Prostate gland (tissue), 2 donors: Measurements from ENCODE around the gene NPFFR1.

Source experiments
- POLR2A ChIP-seq: fragments of 450-650 bp; IDR thresholded peaks from one replicate; pipeline ENCODE4 v1.6.1; 2016; ENCODE audit warnings: antibody characterized with exemption, mild to moderate bottlenecking
- POLR2AphosphoS5 ChIP-seq: sonication (generic); formaldehyde crosslinking; IDR thresholded peaks from one replicate; pipeline ENCODE4 v1.6.1; 2017; ENCODE audit warnings: antibody characterized with exemption
- TF ChIP-seq, protein P1 (sequence below), 4 experiments: fragments of 200-600 bp in 2 of 4; fragments of 450-650 bp in 2 of 4; sonication (generic) in 2 of 4; IDR thresholded peaks; 1 replicate in 3 of 4; 2 replicates in 1 of 4; pipeline ENCODE4 v1.5.1; 2016 to 2019; ENCODE audit warnings: antibody characterized with exemption in 4 of 4, mild to moderate bottlenecking in 2 of 4, moderate library complexity in 2 of 4

DNA sequence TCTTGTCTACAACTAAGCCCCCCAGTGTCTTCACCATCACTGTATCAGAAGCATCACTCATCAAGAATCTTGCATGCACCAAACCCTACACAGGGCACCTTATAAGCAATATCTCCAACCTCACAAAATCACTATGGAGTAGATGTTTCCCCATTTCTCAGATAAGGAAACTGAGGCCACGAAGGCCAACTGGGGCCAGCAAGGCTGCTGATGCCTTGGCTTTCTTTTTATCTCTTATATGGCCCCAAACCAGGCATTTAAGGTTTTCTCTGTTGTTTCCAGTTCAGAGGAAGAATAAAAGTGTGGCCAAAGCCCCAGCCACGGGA is 47.3 kb upstream of the NPFFR1 start:
- TF ChIP-seq, protein P1, sequence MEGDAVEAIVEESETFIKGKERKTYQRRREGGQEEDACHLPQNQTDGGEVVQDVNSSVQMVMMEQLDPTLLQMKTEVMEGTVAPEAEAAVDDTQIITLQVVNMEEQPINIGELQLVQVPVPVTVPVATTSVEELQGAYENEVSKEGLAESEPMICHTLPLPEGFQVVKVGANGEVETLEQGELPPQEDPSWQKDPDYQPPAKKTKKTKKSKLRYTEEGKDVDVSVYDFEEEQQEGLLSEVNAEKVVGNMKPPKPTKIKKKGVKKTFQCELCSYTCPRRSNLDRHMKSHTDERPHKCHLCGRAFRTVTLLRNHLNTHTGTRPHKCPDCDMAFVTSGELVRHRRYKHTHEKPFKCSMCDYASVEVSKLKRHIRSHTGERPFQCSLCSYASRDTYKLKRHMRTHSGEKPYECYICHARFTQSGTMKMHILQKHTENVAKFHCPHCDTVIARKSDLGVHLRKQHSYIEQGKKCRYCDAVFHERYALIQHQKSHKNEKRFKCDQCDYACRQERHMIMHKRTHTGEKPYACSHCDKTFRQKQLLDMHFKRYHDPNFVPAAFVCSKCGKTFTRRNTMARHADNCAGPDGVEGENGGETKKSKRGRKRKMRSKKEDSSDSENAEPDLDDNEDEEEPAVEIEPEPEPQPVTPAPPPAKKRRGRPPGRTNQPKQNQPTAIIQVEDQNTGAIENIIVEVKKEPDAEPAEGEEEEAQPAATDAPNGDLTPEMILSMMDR (IDR thresholded peaks at IDR 0.05): no peak
- TF ChIP-seq POLR2AphosphoS5: no peak
- no peak for TF ChIP-seq POLR2A
